ENCODE data around the gene FAM240B.

FAM240B gene

DNA sequence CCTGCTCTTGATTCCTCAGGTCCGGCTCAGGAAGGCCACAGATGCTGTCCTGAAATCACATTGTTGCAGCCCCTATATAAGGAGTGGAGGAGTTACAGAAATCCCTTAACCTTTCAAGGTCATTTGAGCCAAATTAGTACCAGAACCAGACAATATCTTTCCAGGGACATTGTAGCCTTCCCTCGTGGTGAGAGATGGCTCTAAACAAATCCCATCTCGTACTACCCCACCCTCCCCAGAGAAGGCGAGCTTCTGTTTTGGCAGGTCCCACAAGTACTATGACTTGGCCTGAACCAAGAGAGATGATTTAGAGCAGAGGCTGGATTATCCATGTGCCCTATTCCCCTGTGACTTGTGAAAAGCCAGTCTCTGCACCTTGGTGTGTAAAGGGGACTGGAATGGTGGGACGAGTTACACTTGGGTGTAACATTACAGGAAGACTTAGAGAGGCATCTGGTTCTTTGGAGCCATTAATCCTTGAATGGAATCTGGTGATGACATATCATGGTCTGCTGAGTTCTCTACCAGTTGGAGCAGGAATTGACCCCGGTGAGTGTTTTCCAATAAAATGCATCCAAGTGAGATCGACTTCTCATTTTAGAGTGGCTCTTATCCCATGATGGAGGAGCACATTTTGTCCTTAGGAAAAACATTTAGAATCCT, at the start of gene FAM240B:
TSS of gene FAM240B (minus strand) at position 51 of the 663 bp plus-strand sequence. CDS start 16,134 bp downstream, outside the sequence.
- no peak for DNase-seq (ENCODE audit: low read depth)

DNA sequence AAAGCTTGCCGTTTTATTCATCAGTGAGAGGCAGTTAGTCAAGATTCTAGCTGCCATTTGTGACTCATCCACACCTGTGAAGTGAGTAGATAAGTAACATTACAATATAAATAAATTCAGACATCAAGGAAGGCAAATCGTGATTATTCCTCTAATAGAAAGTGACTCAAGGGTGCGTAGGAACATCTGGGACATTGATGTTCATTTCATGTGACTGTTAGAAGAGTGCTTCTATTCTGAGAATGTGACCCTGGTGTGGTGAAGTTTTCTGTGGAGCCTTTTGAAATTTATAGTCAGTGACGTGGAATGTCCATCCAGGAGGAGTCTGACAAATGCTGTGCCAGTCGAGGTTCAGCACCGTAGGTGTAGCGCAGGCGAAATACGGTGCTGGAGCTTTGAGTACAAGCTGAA, 48.4 kb upstream of the FAM240B start:
- no peak for DNase-seq (ENCODE audit: low read depth)

DNA sequence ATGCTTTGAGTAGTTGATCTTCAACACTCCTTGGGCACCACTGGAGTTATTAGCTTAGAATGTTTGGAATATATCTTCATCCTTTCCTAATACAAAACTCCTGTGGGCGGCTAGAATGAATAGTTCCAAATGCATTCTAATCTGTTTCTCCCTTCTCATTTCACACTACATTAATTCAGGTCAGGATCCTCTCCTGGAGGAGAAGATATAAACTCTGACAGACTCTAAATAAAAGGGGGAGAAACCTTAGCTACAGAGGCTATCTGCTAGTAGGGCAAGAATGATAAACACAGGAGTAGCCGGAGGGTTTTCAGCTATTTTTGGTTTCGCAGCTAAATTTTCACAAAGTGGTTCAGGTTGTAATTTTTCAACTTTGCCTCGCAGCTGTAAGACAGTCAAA, 45.2 kb upstream of the FAM240B start:
- no peak for DNase-seq (ENCODE audit: low read depth)

DNA sequence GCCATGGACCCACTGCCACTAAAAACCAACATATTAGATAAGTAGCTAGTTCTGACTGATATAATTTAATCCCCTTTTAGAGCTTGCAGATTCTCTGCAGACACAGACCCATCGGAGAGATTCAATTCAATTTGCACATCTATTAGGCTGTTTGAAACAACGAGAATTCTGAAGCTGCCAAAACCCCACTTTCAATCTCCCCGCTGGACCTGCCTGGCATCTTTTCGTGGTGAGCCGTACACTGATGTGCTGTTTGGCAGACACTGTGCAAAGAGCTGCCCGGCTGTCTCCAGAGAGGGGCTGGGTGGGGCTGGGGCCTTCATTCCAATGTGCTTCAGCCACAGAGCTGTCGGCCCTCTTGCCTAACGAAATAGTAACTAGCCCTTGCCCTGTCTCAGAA, 42.1 kb upstream of the FAM240B start:
- no peak for DNase-seq (ENCODE audit: low read depth)

DNA sequence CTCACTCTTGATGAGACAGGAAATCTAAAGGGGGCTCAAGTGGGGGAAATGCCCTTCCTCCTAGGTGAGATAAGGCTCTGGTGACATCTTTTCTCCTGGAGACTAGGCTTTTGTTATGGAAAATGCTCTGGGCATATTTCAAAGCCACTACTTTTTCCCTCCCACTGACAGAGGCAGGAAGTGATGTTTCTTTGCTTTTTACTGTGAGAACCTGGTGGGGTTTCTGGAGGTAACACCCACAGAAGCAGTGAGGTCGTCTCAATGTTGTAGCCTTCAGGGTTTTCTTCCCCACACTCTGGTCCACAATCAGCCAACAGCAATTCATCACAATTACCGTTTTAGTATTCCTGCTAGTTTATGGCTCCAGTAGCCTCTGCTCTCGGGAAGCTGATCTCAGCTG, 41.4 kb upstream of the FAM240B start:
- no peak for DNase-seq (ENCODE audit: low read depth)

DNA sequence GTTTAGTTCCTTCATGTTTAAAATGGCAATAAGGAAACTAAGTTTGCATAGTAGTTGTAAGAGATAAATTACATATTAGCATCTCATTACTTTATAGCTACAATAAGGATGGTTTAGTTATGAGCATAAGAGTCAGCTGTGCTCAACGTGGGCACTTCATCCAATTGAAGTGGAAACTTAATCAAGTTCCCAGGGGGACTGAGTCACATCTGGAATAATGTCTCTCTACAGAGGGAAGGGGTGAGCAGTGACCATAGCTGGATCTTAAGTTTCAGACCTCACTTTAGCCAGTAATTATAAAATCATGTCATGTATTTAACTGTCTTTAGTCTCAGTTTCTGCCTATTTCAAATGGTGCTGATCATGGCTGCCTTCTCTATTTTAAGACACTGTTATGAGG, 36.8 kb upstream of the FAM240B start:
- DNase-seq (ENCODE audit: low read depth): no peak

DNA sequence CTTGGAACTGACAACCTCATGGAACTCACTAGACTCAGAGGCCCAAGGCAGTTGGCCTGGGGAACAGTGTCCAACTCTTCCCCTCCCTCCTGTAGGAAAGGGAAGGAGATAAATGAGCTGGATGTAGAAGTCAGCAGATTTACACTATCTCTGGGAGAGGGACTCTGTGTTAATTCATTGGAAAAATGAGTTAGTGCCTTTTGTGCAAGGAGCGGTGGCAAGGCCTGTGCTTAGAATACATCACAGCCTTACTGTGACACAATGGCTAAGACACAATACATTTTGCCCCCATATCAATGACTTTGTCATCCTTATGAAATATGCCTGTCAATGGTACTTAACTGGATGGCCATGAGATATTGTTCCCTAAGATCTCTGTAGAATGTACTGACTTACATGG, 28.0 kb upstream of the FAM240B start:
- DNase-seq (ENCODE audit: low read depth): no peak

DNA sequence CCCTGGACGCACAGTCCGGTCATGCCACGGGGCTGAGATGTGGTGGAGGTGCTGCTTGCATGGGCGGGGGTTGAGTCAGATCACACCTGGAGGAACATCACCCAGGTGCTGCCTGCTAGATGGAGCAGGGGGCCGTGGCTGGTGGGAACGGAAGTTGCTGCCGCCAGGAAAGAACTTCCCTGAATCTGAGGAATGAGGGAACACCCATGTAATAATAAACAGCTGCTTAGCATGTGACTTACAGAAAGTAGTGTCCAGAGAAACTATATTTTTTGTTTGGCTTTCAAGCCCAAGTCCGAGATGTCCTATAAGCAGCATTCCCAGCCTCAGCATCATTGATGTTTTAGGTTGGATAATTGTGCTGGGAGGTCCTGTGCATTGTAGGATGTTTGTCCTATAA, 27.1 kb upstream of the FAM240B start:
- DNase-seq (ENCODE audit: low read depth): no peak

DNA sequence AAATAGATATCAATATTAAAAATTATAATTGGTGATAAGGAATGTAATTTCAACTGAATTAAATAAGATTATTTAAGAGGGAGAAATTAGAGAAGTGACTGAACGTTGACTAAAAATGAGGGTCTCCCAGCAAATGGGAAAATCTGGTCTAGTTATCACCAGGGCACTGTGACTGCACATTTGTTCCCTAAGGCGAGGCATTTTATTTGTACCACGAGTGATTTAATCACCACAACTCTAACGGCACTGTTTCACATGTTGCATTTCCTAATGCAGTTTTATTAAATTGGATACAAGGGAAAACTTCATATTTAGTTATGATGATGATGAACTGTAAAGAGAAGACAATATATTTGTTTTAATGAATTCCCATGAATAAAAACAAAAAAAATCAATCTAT, 26.4 kb upstream of the FAM240B start:
- DNase-seq (ENCODE audit: low read depth): no peak

DNA sequence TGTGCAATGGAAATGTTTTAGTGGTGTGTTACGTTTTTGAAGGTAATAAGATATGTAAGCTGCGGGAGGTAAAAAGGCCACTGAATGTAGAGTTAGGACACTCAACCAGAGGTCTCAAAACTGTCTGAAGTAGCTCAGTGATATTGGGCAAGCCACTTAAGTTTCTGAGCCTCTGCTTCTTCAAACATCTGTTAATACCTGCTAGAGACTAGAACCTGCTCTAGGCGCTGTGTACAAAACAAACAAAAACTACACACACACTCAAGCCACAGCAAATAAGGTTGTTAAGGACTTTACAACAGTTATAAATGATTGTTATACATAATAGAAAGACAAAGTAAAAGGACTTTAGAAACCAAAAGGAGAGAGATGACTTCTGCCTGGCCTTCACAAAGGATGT, 24.6 kb upstream of the FAM240B start:
- no peak for DNase-seq (ENCODE audit: low read depth)

DNA sequence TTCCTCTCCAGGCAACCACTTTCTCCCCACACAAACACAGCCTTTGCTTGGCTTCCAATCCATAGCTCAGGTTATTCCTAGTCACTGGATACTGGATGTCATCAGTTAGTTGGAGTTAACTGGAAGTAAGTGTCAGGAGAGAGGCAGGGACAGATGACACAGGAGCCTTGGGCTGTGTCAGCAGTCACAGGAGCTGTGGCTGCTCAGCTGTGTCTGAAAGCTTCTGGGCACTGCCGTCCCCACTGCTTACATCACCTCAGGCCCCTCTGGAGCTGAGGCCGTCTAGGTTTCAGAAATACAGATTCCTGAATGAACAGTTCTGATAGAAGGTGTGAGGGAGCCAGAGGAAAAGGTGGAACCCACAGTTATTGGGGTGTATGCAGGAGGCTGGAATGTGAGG, 17.3 kb upstream of the FAM240B start:
- DNase-seq (ENCODE audit: low read depth): no peak

DNA sequence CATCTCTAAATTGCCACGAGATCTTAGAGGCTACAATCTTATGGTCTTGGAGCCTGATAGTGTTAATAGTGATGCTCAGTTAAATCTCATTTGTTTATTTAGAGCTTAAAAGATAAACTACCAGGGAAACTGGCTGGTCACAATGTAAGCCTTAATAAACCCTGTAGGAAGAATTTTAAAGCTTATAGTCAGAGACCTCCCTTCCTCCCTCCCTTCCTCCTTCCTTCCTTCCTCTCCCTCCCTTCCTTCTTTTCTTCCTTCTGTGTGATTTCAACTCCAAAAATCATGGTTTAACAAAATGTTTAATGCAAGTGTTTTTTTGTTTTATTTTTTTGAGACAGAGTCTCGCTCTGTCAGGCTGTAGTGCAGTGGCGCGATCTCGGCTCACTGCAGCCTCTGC, 14.9 kb upstream of the FAM240B start:
- no peak for DNase-seq (ENCODE audit: low read depth)

DNA sequence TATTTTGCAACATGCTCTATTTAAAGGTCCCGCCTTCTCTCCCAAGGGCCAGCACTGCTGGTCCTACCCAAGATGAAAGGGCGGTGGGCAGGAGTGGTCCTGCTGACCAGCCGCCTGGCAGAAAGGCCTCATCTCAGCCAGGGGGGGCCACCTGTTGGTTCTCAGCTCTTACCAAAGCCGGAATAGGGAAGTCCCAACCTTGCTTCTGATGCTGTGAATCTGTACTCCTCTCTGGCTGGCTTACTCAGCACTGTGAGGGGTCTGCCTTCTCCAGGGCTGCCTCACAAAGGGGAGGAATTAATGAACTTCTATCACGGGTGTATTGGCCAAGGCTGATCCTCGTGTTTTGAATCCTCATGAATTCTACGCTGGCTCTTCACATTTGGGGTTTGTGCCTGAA, 13.6 kb upstream of the FAM240B start:
- DNase-seq (ENCODE audit: low read depth): no peak

DNA sequence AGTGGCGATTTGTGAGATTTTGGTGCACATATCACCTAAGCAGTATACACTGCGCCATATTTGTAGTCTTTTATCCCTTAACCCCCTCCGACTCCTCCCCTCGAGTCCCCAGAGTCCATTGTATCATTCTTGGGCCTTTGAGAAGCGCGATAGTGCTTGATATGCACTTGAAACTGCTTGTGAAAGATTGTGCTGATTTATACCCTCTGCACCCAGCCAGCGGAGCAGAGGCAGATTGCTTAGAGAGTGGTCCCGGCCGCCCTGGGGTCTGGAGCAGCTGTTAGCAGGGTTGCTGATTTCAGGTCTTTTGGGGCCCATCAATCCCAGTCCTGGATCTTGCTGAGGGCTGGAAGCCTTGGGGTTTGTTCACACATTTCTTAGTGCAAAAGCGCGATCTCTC, 13.0 kb upstream of the FAM240B start:
- no peak for DNase-seq (ENCODE audit: low read depth)

DNA sequence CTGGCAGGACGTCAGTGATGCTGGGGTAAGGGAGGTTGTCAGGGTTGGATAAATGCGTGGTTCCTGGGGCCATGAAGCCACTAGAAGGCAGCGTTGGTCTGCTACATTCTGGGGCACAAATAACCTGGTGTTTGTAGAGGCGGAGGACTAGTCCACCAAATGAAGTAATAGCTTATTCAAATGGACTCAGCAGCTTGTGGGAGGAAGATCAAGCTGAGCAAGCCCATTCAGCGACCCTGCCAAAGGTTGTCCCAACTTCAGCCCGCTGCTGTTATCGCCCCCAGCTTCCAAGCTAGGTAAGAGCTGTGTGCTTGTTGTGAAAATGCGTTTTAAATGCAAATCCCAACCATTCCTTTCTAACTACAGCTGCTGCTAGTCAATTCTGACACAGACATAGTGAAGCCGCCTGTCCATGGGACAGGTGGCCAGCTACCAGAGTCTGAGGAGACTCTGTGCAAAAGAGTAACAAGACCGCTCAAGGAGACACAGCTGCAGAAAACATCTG, 7.6 kb upstream of the FAM240B start:
- no peak for DNase-seq (ENCODE audit: low read depth)

DNA sequence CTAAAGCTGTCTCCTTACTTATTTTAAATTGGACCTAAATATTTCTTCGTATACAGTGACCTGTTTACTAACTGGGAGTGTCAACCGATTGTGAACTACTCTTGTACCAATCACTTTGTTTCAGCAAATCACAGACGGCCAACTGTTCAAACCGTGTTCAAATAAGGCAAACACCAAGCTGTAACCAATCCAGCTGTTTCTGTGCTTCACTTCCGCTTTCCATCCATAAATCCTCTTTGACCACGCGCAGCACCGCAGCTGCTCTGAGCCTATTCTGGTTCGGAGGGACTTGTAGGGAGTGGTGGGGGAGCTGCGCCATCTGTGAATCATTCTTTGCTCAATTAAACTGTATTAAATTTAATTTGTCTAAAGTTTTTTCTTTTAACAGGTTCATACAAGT, 4.8 kb upstream of the FAM240B start:
- DNase-seq (ENCODE audit: low read depth): no peak

DNA sequence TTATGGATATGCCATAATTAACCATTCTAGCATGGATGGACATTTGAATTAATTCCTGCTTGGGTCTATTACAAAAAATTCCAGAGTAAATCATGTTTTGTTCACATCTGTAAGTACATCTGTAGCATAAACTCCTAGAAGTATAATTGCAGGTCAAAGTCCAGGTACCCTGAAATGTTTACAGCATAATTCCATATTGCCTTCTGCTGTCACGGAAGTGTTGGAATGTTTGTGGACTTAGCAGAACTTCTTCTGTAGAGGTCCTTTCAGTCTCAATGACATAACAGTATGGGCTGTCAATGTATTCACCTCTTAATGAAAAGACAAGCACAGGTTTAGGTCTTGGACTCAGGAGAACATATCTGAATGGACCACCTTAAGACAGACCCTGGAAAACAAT, 1.8 kb downstream of the FAM240B start:
- DNase-seq (ENCODE audit: low read depth): no peak

DNA sequence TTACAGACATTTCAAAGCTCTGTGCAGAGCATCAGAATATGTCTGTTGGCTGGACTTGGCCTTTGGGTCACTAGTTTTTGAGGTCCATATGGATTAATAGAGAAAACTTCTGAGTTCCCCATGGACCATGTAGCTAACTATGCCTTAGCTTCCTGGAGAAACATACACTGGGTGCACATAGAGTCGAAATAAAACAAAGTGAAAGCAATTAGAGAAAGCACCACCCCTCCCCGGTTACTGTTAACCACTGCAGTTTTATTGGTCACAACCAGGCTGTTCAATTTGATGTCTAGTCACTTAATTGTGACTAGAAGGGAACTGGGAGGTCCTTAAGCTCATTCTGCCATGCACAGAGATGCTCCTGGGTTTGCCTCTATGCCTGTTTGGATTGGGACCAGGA, 4.2 kb downstream of the FAM240B start:
- no peak for DNase-seq (ENCODE audit: low read depth)

DNA sequence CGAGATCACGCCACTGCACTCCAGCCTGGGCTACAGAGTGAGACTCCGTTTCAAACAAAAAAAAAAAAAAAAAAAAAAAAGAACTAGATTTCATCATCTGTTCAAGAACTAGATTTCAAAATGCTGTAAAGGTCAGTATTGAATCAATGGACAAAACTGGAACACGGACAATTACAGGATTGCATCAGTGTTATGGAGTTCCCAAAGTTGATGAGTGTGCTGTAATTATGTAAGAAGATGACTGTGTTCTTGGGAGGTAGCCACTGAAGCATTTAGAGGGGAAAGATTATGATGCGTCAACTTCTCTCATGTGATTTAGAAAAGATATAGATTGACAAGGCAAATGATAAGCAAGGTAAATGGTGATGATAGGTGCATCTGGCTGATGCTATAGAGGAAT, 6.5 kb downstream of the FAM240B start:
- peak; percentile 21 for DNase-seq (ENCODE audit: low read depth)

DNA sequence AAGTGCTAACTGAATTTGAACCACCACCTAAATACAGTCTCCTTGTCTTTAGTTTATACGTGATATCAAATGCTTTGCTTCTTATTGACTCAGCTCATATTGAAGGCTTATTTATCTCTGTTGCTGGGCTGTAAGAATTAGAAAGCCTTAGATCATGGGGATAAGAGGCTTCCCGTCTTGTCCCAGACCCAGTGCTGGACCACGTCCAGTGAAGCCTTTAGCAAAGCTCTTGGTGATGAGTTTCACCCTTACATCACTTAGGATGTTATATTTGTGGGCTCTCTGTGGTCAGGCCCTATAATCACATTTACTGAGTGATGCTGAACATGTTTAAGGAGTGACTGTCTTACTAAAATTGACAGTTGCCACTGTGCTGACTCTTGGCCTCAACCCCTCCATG, 11.2 kb downstream of the FAM240B start:
- no peak for DNase-seq (ENCODE audit: low read depth)

DNA sequence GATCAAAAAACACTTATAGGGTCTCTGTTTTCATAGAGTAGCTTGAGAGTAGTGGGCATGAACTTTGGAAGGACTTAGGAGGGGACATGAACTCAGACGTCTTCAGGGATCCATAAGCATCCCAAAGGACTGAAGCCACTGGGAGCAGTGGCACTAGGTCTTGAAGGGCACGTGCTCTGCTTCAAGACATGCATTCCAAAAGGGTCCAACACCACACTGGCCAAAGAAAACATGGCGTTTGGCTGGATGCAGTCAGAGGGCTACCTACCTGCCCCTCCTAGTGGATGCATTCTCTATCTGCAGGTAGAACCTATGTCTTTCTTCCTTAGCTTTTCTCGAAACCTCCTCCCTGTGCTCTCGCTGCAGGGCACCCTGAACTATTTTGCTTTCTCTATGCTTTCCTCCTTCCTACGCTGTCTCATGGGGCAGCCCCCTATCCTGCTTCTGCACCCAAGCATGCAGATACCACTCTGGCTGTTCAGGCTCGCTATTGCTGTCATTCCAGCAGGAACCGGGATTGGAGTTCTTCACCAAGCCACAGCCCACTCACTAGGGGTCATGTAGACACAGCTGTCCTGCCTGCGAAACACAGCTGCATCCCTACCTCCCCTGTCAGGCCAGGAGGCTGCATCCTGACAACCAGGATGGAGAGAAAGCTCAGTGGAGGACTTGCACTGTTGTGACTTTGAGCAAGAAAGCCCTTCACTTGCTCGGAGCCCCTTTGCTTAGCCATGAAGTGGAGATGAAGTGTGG, 11.9 kb downstream of the FAM240B start:
- no peak for DNase-seq (ENCODE audit: low read depth)

DNA sequence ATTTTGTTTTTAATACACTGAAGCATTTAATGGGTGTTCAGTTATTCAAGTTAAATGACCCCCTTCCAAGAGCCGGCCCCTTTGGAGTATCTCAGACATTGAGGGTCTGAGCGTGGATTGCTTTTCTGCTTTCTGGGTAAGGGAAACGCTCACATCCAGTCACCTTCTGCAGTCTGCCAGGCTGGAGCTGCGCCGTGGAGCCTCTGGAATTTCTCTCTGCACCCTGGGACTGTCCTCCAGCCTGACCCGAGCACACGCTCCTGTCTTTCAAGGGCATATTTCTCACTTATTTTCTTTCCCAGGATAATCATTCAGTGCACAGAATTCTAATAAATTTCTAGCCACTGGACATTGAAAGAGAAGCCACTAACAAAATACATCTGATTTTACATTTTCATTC, 13.4 kb downstream of the FAM240B start:
- no peak for DNase-seq (ENCODE audit: low read depth)

DNA sequence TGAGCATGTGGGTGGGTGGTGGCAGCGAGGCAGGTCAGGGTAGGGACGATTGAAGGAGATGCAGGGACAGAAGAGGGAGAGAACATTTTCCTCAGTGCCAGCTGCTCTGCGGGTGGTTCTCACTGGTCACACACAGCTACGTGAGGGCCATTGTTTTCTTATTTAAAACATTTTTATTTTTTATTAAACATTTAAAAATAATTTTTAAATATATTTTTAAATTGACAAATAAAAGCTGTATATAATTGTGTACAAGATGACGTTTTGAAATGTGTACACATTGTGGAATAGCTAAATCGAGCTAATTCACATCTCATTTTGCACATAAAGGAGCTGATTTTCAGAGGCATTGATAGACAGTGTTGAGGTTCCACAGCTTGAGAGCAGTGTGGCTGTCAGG, 14.0 kb downstream of the FAM240B start:
- DNase-seq (ENCODE audit: low read depth): no peak

DNA sequence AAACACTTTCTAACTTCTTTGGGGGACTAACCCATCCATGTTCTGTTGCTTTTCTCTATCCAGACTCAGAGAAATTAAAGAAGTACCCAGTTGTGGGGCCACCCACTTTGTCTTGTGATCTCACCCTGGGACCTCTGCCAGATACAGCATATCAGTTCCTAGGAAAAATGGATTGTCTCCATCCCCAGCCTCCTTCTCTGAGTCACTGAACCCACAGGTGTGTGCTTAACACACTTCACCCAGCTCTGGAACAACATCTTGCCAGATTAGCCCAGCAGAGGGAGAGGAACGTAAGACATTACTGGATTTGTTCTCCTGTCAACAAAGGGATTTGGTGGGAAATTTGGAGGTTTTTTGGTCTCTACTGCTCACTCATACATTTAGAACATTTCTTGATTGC, 19.2 kb downstream of the FAM240B start:
- no peak for DNase-seq (ENCODE audit: low read depth)
